Retinal pigment epithelial cell (primary cell): ENCODE results near the gene C1QTNF7.

ENCODE experiments used
- DNase-seq: peaks from one replicate; pipeline ENCODE4 v3.0.0-alpha.2; 2010; ENCODE audit warnings: low read depth
- H3K4me3 ChIP-seq: 2 replicates; pipeline ENCODE4 v1.5.1; 2011; ENCODE audit warnings: mild to moderate bottlenecking, low read length, control low read depth, moderate library complexity
- TF ChIP-seq, protein P1 (sequence below): conservative IDR thresholded peaks from 2 replicates; pipeline ENCODE4 v1.5.1; 2011; ENCODE audit warnings: low read depth, low read length, control low read depth, inconsistent platforms

Gene C1QTNF7

DNA sequence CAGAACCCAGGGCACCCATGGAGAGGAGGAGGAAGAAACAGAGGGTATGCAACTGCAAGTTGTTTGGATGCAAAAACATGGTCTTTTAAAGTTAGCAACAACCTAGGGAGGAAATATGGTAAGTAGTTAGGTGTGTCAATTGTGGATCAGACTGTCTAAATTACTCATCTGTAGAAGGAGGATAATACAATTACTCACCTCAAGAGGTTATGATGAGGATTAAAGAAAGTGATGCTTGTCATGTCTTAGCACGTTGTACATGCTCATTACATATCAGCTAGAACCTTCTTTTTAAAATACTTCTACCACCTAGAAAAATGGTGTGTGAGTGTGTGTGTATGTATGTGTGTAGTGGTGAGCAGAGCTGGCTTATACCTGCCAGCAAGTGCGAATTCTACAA, 2.3 kb upstream of the C1QTNF7 start:
- H3K4me3 ChIP-seq, result no peak overlapping the region

DNA sequence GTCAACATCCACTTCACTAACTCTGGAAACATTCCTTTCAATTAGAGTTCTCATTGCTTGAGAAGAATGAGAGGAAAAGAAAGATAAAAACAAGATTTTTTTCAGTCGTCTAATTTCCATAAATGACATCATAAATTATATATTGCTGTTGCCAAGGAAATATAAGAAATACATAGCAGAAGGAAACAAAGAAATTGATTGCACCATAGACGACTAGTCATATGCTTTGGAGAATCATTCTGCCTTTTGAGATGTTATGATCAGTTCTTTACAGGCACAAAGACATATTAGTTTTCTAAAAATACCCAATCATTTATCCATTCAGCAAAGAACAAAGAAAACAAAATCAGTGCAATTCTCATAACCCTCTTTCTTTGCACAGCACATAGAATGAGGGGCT, 672 bp upstream of the C1QTNF7 start:
- no peak for DNase-seq
- TF ChIP-seq, protein P1, sequence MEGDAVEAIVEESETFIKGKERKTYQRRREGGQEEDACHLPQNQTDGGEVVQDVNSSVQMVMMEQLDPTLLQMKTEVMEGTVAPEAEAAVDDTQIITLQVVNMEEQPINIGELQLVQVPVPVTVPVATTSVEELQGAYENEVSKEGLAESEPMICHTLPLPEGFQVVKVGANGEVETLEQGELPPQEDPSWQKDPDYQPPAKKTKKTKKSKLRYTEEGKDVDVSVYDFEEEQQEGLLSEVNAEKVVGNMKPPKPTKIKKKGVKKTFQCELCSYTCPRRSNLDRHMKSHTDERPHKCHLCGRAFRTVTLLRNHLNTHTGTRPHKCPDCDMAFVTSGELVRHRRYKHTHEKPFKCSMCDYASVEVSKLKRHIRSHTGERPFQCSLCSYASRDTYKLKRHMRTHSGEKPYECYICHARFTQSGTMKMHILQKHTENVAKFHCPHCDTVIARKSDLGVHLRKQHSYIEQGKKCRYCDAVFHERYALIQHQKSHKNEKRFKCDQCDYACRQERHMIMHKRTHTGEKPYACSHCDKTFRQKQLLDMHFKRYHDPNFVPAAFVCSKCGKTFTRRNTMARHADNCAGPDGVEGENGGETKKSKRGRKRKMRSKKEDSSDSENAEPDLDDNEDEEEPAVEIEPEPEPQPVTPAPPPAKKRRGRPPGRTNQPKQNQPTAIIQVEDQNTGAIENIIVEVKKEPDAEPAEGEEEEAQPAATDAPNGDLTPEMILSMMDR, result no peak
- H3K4me3 ChIP-seq, result no peak overlapping the region

More for the DNA sequence above, 2.3 kb upstream of the C1QTNF7 start:
- TF ChIP-seq, protein P1, result no peak
- DNase-seq, result no peak

DNA sequence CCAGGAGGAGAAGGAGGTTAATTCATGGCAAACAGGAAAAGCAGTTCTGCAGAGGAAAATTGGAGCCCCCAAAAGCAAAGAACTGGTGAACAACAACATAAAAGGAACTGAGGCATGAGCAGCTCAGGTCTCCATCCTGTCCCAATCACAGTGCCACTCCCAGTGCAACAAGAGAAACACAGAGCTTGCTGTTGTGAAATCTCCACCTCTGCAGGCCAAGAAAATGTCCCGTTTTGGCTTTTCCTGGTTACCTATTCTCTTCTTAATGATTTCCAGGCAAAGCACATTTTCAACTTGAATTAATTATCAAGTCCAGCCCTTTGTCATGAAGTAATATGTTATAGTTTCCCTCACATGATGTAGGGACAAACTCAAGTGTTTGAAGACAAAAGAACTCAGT, 778 bp downstream of the C1QTNF7 start:
- TF ChIP-seq, protein P1, result no peak
- no peak for DNase-seq
- H3K4me3 ChIP-seq, result no peak overlapping the region

DNA sequence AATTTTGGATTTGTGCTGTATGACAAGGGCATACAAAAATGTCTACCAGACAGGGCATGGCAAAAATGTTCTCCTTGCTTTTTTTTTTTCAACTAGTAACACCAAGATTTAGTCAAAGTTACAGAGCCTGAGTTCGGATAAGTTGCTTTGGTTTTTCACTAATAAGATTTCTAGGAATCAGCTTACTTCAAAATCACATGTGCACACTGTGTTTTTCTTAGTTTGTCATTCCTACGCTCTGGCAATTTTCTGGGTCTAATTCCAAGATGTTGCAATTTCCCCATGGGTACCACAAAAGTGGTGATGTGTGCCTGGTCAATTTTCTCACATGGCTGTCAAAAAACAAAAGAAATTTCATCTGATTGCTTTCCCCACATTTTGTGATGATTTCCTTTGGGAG, 6.3 kb downstream of the C1QTNF7 start:
- DNase-seq, result no peak
- H3K4me3 ChIP-seq, result no peak overlapping the region
- TF ChIP-seq, protein P1, result no peak

DNA sequence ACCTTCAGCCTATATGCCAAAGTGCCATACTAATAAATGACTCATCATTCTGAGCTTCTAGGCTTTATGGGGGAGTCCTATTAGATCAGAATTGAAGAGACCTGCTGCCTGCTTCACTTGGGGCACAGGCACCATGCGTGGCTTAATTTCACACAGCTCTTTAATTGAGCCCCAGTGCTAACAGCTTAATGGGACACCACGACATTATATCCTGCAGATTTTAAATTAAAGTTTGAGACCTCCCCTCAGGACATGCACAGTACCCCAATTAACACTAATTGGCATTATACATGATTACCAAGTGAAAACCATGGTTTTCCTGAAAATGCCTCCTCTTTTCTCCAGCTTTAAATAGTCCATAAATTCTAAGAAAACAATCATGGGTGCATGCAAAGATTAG, 6.8 kb downstream of the C1QTNF7 start:
- H3K4me3 ChIP-seq, result no peak overlapping the region
- TF ChIP-seq, protein P1, result no peak
- DNase-seq, result no peak

DNA sequence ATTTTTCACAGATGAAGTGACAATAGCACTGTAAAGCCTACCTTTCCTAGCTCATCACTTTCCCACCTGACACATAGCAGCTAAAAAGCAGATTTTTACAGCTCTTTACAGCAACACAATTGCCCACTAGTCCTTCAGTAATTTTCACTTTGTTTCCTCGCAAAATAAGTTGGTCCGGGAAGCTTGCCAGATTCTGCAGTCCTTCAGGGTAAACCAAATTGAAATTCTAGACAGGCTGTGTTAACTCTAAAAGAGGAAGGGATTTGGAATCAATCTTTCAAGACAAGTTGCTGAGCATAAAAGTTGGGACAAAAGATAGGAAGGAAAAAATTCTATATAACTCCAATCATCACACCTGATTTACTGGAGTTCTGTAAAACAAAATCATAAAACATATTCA, 8.7 kb downstream of the C1QTNF7 start:
- TF ChIP-seq, protein P1, result no peak
- DNase-seq, result peak; percentile 62
- H3K4me3 ChIP-seq, result no peak overlapping the region

DNA sequence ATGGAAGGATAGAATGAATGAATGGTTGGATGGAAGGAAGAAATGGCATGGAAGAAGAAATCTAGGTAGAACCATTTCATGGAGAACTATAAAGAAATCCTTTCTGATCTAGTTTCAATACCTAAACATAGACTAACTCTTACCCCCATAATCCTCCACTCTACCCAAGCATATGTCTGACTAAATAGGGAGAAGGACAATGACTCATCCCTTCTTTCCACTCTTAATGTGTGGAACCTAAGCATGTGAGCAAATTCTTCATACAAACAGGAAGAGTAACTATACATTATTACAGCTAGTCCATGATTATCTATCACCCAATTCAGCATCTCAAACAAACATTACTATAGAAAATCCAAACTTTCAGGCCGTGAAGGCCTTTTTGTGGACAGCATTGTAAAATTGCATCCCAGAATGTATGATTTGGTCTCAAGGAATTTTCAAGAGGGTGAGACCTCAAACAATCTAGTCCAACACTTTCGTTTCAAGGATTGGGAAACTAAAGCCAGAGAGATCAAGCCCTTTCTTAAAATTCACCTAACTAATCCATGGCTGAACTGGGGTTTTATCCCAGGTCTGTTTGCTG, 11.2 kb downstream of the C1QTNF7 start:
- DNase-seq, result no peak

More for the DNA sequence above, 11.2 kb downstream of the C1QTNF7 start:
- TF ChIP-seq, protein P1, result no peak
- H3K4me3 ChIP-seq, result no peak overlapping the region
